GM23338 (cell line): ENCODE measurements around the gene DAD1. TPM values are rescaled to one million over a fixed set of nuclear protein-coding genes. Genes with fewer than 3 reads are reported as not detected.

Experiments
- ATAC-seq: fragments of 200-7000 bp; cut with Tn5 transposase; 3 replicates; pipeline ENCODE4 v1.9.1; 2020
- DNase-seq: peaks from one replicate; pipeline ENCODE4 v3.0.0-alpha.2; 2015; ENCODE audit warnings: low spot score
- H2AFZ ChIP-seq: fragments of 200-600 bp; sonication (generic); 2 replicates; pipeline ENCODE4 v1.8.0; 2016; ENCODE audit warnings: antibody characterized with exemption, mild to moderate bottlenecking, moderate library complexity
- H3F3A ChIP-seq: fragments of 200-600 bp; sonication (generic); replicated peaks from 2 replicates; pipeline ENCODE4 v1.8.0; 2017; ENCODE audit warnings: antibody characterized with exemption, mixed run types, low read depth
- H3K27ac ChIP-seq: fragments of 200-600 bp; sonication (generic); 2 replicates; pipeline ENCODE4 v1.6.1; 2016; ENCODE audit warnings: low read depth
- H3K27me3 ChIP-seq: fragments of 200-600 bp; sonication (generic); 2 replicates; pipeline ENCODE4 v1.8.0; 2016; ENCODE audit warnings: mild to moderate bottlenecking, mixed run types, moderate library complexity; ENCODE audit not compliant: insufficient read depth
- H3K36me3 ChIP-seq: fragments of 200-600 bp; sonication (generic); 2 replicates; pipeline ENCODE4 v1.8.0; 2016; ENCODE audit warnings: mild to moderate bottlenecking; ENCODE audit not compliant: insufficient read depth
- H3K4me1 ChIP-seq: fragments of 200-600 bp; sonication (generic); 2 replicates; pipeline ENCODE4 v1.8.0; 2016; ENCODE audit warnings: mild to moderate bottlenecking, moderate library complexity; ENCODE audit not compliant: insufficient read depth
- H3K4me2 ChIP-seq: fragments of 200-600 bp; sonication (generic); 2 replicates; pipeline ENCODE4 v1.7.1; 2017; ENCODE audit warnings: mixed run types
- H3K4me3 ChIP-seq: fragments of 200-600 bp; sonication (generic); 2 replicates; pipeline ENCODE4 v1.6.1; 2016; ENCODE audit warnings: mixed run types
- H3K79me2 ChIP-seq: fragments of 200-600 bp; sonication (generic); replicated peaks from 2 replicates; pipeline ENCODE4 v1.8.0; 2017; ENCODE audit warnings: mild to moderate bottlenecking; ENCODE audit not compliant: insufficient read depth
- H3K9me2 ChIP-seq: fragments of 200-600 bp; sonication (generic); 2 replicates; pipeline ENCODE4 v1.8.0; 2017; ENCODE audit not compliant: insufficient read depth
- H4K20me1 ChIP-seq: fragments of 200-600 bp; sonication (generic); replicated peaks from 2 replicates; pipeline ENCODE4 v1.8.0; 2017; ENCODE audit warnings: mild to moderate bottlenecking; ENCODE audit not compliant: insufficient read depth
- H3K27ac Mint-ChIP-seq: 2 replicates; pipeline ENCODE4 v1.8.0; 2020; ENCODE audit warnings: inconsistent platforms, mild to moderate bottlenecking, moderate library complexity, mixed read lengths
- H3K27me3 Mint-ChIP-seq: 3 replicates; pipeline ENCODE4 v1.8.0; 2022; ENCODE audit warnings: low read depth, mild to moderate bottlenecking, moderate library complexity, mixed read lengths, inconsistent platforms; ENCODE audit not compliant: insufficient read depth, poor library complexity
- H3K36me3 Mint-ChIP-seq: 3 replicates; pipeline ENCODE4 v1.8.0; 2021; ENCODE audit warnings: low read depth, mild to moderate bottlenecking, inconsistent platforms, moderate library complexity, mixed read lengths
- H3K4me1 Mint-ChIP-seq: 3 replicates; pipeline ENCODE4 v1.8.0; 2020; ENCODE audit warnings: mild to moderate bottlenecking, inconsistent platforms, mixed read lengths
- H3K4me3 Mint-ChIP-seq: 3 replicates; pipeline ENCODE4 v1.8.0; 2021; ENCODE audit warnings: moderate library complexity, mild to moderate bottlenecking, inconsistent platforms, mixed read lengths
- H3K9me3 Mint-ChIP-seq: 3 replicates; pipeline ENCODE4 v1.8.0; 2020; ENCODE audit warnings: moderate library complexity, mild to moderate bottlenecking, inconsistent platforms, mixed read lengths
- CREB1 ChIP-seq: fragments of 250-450 bp; sonication (Bioruptor Pico); IDR thresholded peaks from 2 replicates; pipeline ENCODE4 v1.5.0; 2020; ENCODE audit warnings: low read depth, mild to moderate bottlenecking, moderate library complexity
- CTCF ChIP-seq, 2 experiments: fragments of 200-600 bp in 1 of 2; sonication (generic) in 1 of 2; conservative IDR thresholded peaks; 2 replicates each; pipeline versions ENCODE4 v1.5.1 to v1.6.1; 2016 to 2017; ENCODE audit warnings: antibody characterized with exemption in 2 of 2, low read depth in 2 of 2, mild to moderate bottlenecking in 2 of 2, moderate library complexity in 1 of 2
- ETS1 ChIP-seq: IDR thresholded peaks from 2 replicates; pipeline ENCODE4 v1.6.1; 2016; ENCODE audit warnings: antibody characterized with exemption
- EZH2 ChIP-seq: fragments of 200-600 bp; sonication (generic); IDR thresholded peaks from one replicate; pipeline ENCODE4 v1.8.0; 2017; ENCODE audit warnings: antibody characterized with exemption, mild to moderate bottlenecking, low read depth; ENCODE audit not compliant: unreplicated experiment
- EZH2phosphoT487 ChIP-seq: fragments of 200-600 bp; sonication (generic); IDR thresholded peaks from one replicate; pipeline ENCODE4 v1.8.1; 2018; ENCODE audit warnings: antibody characterized with exemption; ENCODE audit not compliant: unreplicated experiment
- JUNB ChIP-seq: IDR thresholded peaks from one replicate; pipeline ENCODE4 v1.6.1; 2016; ENCODE audit warnings: antibody characterized with exemption; ENCODE audit not compliant: unreplicated experiment
- NANOG ChIP-seq: IDR thresholded peaks from 2 replicates; pipeline ENCODE4 v1.6.1; 2016; ENCODE audit warnings: antibody characterized with exemption, borderline replicate concordance
- POLR2AphosphoS5 ChIP-seq: IDR thresholded peaks from 2 replicates; pipeline ENCODE4 v1.6.1; 2016; ENCODE audit warnings: antibody characterized with exemption, low read depth
- REST ChIP-seq: IDR thresholded peaks from one replicate; pipeline ENCODE4 v1.6.1; 2018; ENCODE audit warnings: antibody characterized with exemption; ENCODE audit not compliant: unreplicated experiment
- STAT1 ChIP-seq: IDR thresholded peaks from one replicate; pipeline ENCODE4 v1.6.1; 2016; ENCODE audit warnings: antibody characterized with exemption; ENCODE audit not compliant: unreplicated experiment
- ZNF114 ChIP-seq: fragments of 250-450 bp; sonication (Bioruptor Pico); IDR thresholded peaks from 2 replicates; pipeline ENCODE4 v1.5.0; 2020; ENCODE audit warnings: mild to moderate bottlenecking, moderate library complexity
- ZNF331 ChIP-seq: fragments of 250-450 bp; sonication (Bioruptor Pico); IDR thresholded peaks from 2 replicates; pipeline ENCODE4 v1.5.0; 2020; ENCODE audit warnings: low read depth, mild to moderate bottlenecking, moderate library complexity
- ZNF462 ChIP-seq: fragments of 250-450 bp; sonication (Bioruptor Pico); IDR thresholded peaks from 2 replicates; pipeline ENCODE4 v1.5.0; 2020; ENCODE audit warnings: mild to moderate bottlenecking, moderate library complexity
- polyA plus RNA-seq: library from polyadenylated mRNA; unstranded; fragments of >200 nt; fragmentation: Nextera tagmentation; extraction: Ambion mirVana; gene quantifications from 2 replicates; pipeline ENCODE4 v1.2.1, GENCODE V29; 2016
- total RNA-seq: library from RNA; depleted of rRNA; stranded (reverse); fragments of >200 nt; shearing (Covaris generic); gene quantifications from 2 replicates; pipeline ENCODE4 v1.2.3, GENCODE V29; 2014

Gene DAD1
- total and polyA plus RNA-seq, 2 experiments from 2014 or later, result 180 to 252 TPM

GRCh38 chr14:22552001-22552826, 36.8 kb downstream of the DAD1 start:
- peaks cover 54% of the 10 kb centered on the region for H3K4me1 Mint-ChIP-seq

More at GRCh38 chr14:22552001-22552826, 36.8 kb downstream of the DAD1 start:
- Mint-ChIP-seq H3K4me3 (no peak overlapping the region), H3K27me3 (peaks cover 14% of the 10 kb centered on the region), H3K27ac (peak overlapping the region; percentile 68), H3K9me3 (no peaks in the 10 kb centered on the region; the same call in 2 of the 3 replicates), H3K36me3 (no peaks in the 10 kb centered on the region; the same call in 2 of the 3 replicates)
- ATAC-seq (no peak), DNase-seq (no peak)
- no peak overlapping the region for H2AFZ ChIP-seq
- H3K27me3 ChIP-seq, result no peaks in the 10 kb centered on the region
- peaks cover 4% of the 10 kb centered on the region; the same call in 1 of the 2 replicates for H3K9me2 ChIP-seq
- H4K20me1 ChIP-seq, result no peaks in the 10 kb centered on the region
- no peaks in the 10 kb centered on the region for H3K79me2 ChIP-seq
- peaks cover 10% of the 10 kb centered on the region for H3F3A ChIP-seq
- TF ChIP-seq ZNF114 (CRISPR knock-in tag) (no peak), JUNB (no peak), CREB1 (CRISPR knock-in tag) (no peak), REST (no peak), ZNF462 (CRISPR knock-in tag) (no peak), EZH2phosphoT487 (no peak), CTCF (conservative IDR thresholded peaks at IDR 0.05; ENCODE audit: low read depth in 2 of 2) (no peak), ZNF331 (CRISPR knock-in tag) (no peak), ETS1 (no peak), POLR2AphosphoS5 (no peak), NANOG (no peak), EZH2 (no peak), STAT1 (no peak)
- H3K4me3 ChIP-seq, result no peak overlapping the region
- no peak overlapping the region for H3K4me2 ChIP-seq
- peaks cover 40% of the 10 kb centered on the region for H3K4me1 ChIP-seq
- 0 out of 2 replicates have a peak overlapping the region, but pooled peaks have one; percentile 92 for H3K27ac ChIP-seq
- H3K36me3 ChIP-seq, result no peaks in the 10 kb centered on the region
